HG02588 (cell line): ENCODE results near the gene MIF.
"Not testable (repeated sequence)": the region's sequence is repeated elsewhere in the genome, so short reads cannot be mapped to it uniquely, and the experiment has no call there.

Experiments
- ATAC-seq: cut with Tn5 transposase; IDR thresholded peaks from one replicate; pipeline ENCODE4 v1.9.1; 2021; ENCODE audit warnings: mild to moderate bottlenecking, moderate library complexity; ENCODE audit not compliant: unreplicated experiment

The MIF gene

DNA sequence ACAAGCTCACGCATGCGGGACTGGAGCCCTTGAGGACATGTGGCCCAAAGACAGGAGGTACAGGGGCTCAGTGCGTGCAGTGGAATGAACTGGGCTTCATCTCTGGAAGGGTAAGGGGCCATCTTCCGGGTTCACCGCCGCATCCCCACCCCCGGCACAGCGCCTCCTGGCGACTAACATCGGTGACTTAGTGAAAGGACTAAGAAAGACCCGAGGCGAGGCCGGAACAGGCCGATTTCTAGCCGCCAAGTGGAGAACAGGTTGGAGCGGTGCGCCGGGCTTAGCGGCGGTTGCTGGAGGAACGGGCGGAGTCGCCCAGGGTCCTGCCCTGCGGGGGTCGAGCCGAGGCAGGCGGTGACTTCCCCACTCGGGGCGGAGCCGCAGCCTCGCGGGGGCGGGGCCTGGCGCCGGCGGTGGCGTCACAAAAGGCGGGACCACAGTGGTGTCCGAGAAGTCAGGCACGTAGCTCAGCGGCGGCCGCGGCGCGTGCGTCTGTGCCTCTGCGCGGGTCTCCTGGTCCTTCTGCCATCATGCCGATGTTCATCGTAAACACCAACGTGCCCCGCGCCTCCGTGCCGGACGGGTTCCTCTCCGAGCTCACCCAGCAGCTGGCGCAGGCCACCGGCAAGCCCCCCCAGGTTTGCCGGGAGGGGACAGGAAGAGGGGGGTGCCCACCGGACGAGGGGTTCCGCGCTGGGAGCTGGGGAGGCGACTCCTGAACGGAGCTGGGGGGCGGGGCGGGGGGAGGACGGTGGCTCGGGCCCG is at the start of gene MIF:
MIF (plus strand) TSS at position 439 of the 765 bp plus-strand sequence; CDS start at position 531, 92 bp downstream.
- peak; percentile 82 for ATAC-seq

- no peak for ATAC-seq
Observed at GRCh38 chr22:23844739-23845202, 49.4 kb upstream of the MIF start.

GRCh38 chr22:23845265-23846080 is 48.7 kb upstream of the MIF start:
- no peak for ATAC-seq

DNA sequence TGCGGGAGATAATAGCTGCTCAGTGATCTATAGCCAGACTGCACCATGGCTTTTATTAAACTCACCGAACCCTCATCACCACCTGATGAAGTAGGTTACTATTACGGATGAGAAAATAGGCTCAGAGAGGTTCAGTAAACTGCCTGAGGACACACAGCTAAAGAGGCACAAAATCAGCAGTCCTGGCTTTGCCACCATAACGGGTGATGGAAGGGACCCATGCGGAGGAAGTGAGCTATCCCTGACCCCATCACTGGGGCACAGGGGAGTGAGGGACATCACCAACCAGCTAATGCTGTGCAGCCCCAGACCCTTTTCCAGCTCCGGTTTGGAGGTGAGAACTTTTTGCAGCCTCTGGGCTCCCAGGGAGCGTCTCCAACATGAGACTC is 48.1 kb upstream of the MIF start:
- no peak for ATAC-seq

DNA sequence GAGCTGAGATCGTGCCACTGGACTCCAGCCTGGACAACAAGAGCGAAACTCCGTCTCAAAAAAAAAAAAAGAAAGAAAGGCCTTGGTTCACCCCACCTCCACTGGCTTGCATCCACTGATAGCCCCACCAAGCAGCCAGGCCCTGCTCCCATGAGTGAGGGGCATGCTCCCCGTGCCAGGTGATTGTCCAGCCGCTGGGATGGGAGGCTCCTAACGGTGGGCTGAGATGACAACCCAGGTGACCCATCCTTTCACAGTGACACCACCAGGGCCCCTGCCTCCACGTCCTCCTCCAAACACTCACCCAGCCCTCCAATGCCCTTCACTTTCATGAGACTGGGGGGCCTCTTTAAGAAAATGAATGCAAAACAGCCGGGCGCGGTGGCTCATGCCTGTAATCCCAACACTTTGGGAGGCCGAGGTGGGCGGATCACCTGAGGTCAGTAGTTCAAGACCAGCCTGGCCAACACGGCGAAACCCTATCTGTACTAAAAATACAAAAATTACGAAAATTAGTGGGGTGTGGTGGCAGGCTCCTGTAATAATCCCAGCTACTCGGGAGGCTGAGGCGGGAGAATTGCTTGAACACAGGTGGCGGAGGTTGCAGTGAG is 46.8 kb upstream of the MIF start:
- ATAC-seq: no peak

GRCh38 chr22:23847991-23848864 is 46.0 kb upstream of the MIF start:
- no peak for ATAC-seq

GRCh38 chr22:23849009-23850006 is 44.9 kb upstream of the MIF start:
- ATAC-seq: peak; percentile 44

GRCh38 chr22:23850136-23850611 is 44.0 kb upstream of the MIF start:
- peak; percentile 43 for ATAC-seq

DNA sequence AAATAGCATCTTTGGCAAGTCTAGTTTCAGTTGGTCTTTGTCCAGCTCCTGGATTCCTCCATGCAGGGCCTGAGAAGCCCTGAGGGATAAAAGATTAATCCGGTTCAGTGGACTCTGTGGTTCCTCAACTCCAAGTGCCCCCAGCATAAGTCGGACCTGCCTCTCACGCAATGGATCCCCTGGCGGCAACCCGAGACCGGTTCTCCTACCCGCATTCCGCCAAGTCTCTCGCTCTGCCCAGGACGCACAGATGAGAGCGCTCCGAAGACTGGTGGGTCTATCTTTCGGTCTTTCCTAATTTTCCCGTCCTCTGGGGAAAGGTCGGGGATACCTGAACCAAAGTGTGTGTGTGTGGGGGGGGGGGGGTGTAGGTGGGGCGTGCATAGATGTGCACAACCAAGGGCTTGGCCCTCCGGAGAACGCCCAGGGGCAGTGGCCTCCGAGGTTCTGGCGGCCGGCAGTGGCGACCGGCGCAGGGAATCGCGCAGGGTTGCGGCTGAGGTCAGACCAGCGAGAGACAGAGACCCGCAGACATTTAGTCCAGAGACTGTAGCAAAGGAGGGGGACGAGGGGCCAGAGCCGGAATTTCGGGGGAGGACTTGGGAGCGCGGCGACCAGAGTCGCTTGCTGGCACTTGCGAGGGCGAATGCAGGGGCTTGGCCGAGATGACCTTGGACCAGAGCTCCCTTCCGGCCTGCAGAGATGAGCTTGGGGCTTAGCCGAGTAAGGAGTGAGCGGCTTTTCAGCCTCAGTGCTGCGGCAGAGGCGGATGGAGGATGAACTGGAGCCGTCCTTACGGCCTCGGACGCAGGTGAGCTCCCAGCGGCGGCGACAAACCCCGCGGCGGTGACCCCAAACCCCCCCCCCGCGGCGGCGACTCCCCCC is 37.2 kb upstream of the MIF start:
- ATAC-seq: peak; percentile 35

DNA sequence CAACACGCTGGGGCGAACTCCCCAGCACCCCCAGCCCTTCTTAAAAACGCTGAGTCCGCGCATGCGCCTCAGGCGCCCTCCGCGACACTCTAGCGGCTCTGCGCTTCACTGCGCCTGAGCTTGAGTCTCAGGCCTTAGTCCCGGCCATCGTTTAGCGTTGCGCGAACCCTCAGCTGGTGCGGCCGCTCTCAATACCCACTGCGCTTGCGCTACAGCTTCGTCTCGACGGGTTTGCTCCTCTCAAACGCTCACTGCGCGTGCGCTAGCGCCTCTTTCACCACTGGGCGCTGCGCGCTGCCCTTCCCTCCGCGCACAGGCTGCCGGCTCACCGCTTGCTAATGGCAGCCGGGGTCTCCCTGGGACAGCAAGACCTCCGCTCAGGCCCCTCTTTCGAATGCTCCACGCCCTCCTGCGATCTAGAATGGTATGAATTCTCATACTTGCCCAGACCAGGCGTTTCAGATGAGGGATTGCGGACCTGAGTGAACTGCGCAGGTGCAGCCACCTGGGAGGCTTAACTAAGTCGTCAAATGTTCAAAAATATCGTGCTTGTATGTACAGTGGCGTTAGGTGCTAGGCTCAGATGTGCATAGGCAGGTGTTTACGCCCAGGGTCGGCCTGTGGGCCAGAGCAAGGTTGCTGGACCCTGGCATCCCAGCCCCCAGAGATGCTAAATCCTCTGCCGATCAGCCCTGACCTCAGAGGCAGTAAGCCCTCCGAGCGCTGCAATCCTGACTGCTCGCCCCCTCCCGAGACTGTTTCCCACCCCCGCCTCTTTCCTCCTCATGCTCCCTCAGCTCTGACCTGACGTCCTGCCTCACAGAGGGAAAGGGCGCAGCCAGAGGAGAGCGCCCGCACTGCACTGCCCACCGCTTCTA is 36.3 kb upstream of the MIF start, which contains the start of gene SLC2A11:
SLC2A11 (plus strand) TSS at position 270 of the 878 bp plus-strand sequence; CDS start at position 395, 125 bp downstream.
- ATAC-seq: peak; percentile 92

- no peak for ATAC-seq
Observed at GRCh38 chr22:23858484-23858815, 35.7 kb upstream of the MIF start.

- no peak for ATAC-seq
Observed at GRCh38 chr22:23859201-23859600, 35.0 kb upstream of the MIF start.

GRCh38 chr22:23860187-23860586 is 34.0 kb upstream of the MIF start:
- ATAC-seq: not testable (repeated sequence)

- ATAC-seq: no peak
Observed at GRCh38 chr22:23862103-23862502, 32.1 kb upstream of the MIF start.

DNA sequence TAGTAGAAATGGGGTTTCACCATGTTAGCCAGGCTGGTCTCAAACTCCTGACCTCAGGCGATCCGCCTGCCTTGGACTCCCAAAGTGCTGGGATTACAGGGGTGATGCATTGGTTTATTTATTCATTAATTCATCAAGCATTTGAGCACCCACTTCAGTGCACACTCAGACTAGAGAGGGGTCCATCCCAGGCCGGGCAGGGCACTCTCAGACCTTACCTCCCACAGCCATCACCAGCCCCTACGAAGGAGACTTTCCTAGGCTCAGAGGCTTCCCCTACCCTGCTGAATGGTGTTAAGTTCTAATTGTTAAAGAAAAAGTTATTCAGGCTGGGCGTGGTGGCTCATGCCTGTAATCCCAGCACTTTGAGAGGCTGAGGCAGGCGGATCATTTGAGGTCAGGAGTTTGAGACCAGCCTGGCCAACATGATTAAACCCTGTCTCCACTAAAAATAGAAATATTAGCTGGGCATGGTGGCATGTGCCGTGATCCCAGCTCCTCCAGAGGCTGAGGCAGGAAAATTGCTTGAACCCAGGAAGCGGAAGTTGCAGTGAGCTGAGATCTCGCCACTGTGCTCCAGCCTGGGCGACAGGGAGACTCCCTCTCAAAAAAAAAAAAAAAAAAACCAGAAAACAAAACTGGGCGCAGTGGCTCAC is 29.6 kb upstream of the MIF start:
- ATAC-seq: not testable (repeated sequence)

DNA sequence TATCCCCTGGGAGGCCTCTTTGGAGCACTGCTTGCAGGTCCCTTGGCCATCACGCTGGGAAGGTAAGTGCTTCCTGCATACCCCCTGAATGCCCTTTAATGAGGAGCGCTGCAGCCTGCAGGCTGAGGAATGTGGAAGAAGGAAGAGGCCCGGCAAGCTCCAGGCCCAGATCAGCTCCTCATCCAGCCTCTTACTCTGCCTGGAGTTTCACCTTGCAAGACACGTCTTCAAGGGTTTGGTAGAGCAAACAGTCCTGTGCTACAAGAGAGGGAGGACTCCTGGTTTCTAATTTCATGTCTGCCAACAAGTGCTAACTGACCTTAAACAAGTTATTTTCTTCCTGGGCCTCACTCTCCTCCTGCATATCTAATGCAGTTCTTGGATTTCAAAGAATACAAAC is 25.6 kb upstream of the MIF start:
- no peak for ATAC-seq

GRCh38 chr22:23874871-23875270 is 19.3 kb upstream of the MIF start:
- ATAC-seq: no peak
